Ishikawa (cell line): ENCODE data around the gene LAS1L.

Experiments
- CEBPB ChIP-seq: IDR thresholded peaks from 2 replicates; pipeline ENCODE4 v1.6.1; 2012
- CREB1 ChIP-seq: IDR thresholded peaks from 2 replicates; pipeline ENCODE4 v1.6.1; 2012; ENCODE audit warnings: low read depth
- EGR1 ChIP-seq: IDR thresholded peaks from 2 replicates; pipeline ENCODE4 v1.6.1; 2012
- EP300 ChIP-seq: IDR thresholded peaks from 2 replicates; pipeline ENCODE4 v1.6.1; 2012; ENCODE audit warnings: borderline replicate concordance
- FOXM1 ChIP-seq: IDR thresholded peaks from 2 replicates; pipeline ENCODE4 v1.6.1; 2012; ENCODE audit warnings: low read depth, borderline replicate concordance
- MAX ChIP-seq: IDR thresholded peaks from 2 replicates; pipeline ENCODE4 v1.6.1; 2012
- NFIC ChIP-seq: IDR thresholded peaks from 2 replicates; pipeline ENCODE4 v1.6.1; 2012
- RAD21 ChIP-seq: IDR thresholded peaks from 2 replicates; pipeline ENCODE4 v1.6.1; 2012; ENCODE audit warnings: low read depth
- REST ChIP-seq: IDR thresholded peaks from 2 replicates; pipeline ENCODE4 v1.6.1; 2012; ENCODE audit warnings: low read depth, mild to moderate bottlenecking
- TAF1 ChIP-seq: IDR thresholded peaks from 2 replicates; pipeline ENCODE4 v1.6.1; 2012; ENCODE audit warnings: low read depth, mild to moderate bottlenecking
- TCF12 ChIP-seq: IDR thresholded peaks from 2 replicates; pipeline ENCODE4 v1.6.1; 2012; ENCODE audit warnings: low read depth
- TEAD4 ChIP-seq: IDR thresholded peaks from 2 replicates; pipeline ENCODE4 v1.6.1; 2012
- USF1 ChIP-seq: IDR thresholded peaks from 2 replicates; pipeline ENCODE4 v1.6.1; 2012
- YY1 ChIP-seq: IDR thresholded peaks from 2 replicates; pipeline ENCODE4 v1.6.1; 2012; ENCODE audit warnings: low read depth
- ZBTB7A ChIP-seq: IDR thresholded peaks from 2 replicates; pipeline ENCODE4 v1.6.1; 2012; ENCODE audit warnings: low read depth

LAS1L gene

GRCh38 chrX:65576160-65576559, 41.6 kb upstream of the LAS1L start:
- no peak for TF ChIP-seq CEBPB
- TF ChIP-seq FOXM1: no peak
- no peak for TF ChIP-seq RAD21
- no peak for TF ChIP-seq TCF12
- TF ChIP-seq EP300: no peak
- TF ChIP-seq REST: no peak
- no peak for TF ChIP-seq CREB1
- TF ChIP-seq YY1: no peak
- TF ChIP-seq MAX: no peak
- TF ChIP-seq TEAD4: no peak
- TF ChIP-seq EGR1: no peak

- TF ChIP-seq FOXM1 (no peak), RAD21 (no peak), MAX (peak; percentile 27; the same call in 1 of the 2 replicates), TCF12 (no peak), TEAD4 (no peak), NFIC (no peak), USF1 (peak; percentile 33; the same call in 1 of the 2 replicates)
Observed at GRCh38 chrX:65575022-65575421, 40.4 kb upstream of the LAS1L start.

DNA sequence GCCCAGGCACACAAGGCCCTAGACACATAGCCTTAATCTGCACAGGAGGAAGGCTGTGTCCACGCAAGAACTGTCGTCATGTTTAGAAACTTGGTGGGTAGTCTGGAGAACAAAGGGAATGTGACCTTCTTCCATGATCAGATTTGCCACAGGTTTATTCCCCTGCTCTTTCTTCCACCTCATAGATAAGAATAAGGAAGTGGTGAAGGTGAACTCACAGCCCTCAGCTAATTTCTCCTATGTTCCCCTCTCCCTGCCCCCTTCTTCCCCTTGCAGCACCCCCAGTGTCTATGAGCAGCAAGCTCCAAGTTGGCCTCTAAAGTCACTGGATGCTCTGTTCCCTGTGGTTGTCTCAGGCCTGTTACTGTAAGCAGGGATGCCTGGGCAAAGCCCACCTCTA, 39.8 kb upstream of the LAS1L start:
- TF ChIP-seq MAX (no peak), TCF12 (no peak), YY1 (no peak), TAF1 (no peak), TEAD4 (no peak), CEBPB (no peak), USF1 (no peak), ZBTB7A (no peak), REST (no peak), EGR1 (no peak), RAD21 (no peak), EP300 (no peak), FOXM1 (no peak), CREB1 (no peak), NFIC (no peak)

DNA sequence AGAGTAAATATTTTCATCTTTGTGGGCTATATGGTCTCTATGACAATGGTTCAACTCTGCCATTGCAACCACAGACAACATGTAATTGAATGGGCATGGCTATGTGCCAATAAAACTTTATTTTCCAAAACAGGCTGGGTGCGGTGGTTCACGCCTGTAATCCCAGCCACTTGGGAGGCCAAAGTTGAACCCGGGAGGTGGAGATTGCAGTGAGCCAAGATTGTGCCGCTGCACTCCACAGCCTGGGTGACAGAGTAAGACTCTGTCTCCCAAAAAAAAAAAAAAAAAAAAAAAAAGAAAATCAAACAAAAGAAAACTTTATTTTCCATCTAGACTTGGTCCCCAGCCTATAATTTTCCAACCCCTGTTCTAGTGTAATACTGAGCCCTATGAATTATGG, 38.4 kb upstream of the LAS1L start:
- TF ChIP-seq CREB1: no peak

DNA sequence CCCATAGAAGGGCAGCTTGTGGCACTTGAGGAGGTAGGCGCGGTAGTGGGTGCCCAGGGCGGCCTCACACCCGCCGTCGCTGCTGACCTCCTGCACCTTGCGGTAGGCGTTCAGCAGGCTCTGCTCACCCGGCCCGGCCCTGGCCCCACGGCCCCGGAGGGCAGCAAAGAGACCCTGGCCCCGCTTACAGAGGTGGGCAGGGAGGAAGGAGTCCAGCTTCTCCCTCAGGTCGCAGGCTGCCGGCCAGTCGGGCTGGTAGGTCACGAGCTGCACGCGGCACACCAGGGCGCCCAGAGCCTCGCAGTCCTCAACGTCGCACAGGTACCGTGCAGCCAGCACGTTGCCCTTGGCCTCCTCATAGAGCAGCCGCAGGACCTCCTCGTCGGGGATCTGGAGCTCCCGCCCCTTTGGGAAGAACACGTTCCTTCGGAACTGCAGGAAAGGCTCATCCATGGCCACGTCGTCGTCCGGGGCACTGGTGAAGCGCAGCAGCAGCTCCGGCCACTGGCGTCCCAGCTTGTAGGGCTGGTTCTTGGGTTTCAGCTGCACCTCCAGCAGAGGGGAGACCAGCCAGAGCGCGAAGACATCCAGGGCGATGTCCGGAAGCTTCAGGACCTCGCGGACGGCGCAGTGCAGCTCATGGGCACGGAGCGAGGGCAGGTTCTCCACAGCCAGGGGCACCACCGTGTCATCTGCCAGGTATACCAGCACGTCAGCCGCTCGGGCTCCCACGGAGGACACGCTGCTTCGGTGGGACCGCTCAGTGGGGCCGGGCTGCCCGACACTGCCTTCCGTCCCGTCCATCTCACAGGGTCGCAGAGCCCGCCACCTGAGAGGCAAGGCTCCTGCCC, 17.1 kb upstream of the LAS1L start:
- no peak for TF ChIP-seq USF1
- TF ChIP-seq NFIC: no peak
- TF ChIP-seq CEBPB: no peak
- TF ChIP-seq TEAD4: no peak
- no peak for TF ChIP-seq CREB1
- no peak for TF ChIP-seq MAX
- TF ChIP-seq EP300: no peak
- no peak for TF ChIP-seq FOXM1
- no peak for TF ChIP-seq TCF12
- TF ChIP-seq REST: no peak
- TF ChIP-seq ZBTB7A: no peak
- TF ChIP-seq YY1: no peak
- no peak for TF ChIP-seq EGR1
- no peak for TF ChIP-seq RAD21
- no peak for TF ChIP-seq TAF1
